Retinal pigment epithelial cell (primary cell): ENCODE results near the gene CELF1.

Experiments used
- DNase-seq: peaks from one replicate; pipeline ENCODE4 v3.0.0-alpha.2; 2010; ENCODE audit warnings: low read depth
- H3K4me3 ChIP-seq: 2 replicates; pipeline ENCODE4 v1.5.1; 2011; ENCODE audit warnings: mild to moderate bottlenecking, low read length, control low read depth, moderate library complexity
- TF ChIP-seq, protein P1 (sequence below): conservative IDR thresholded peaks from 2 replicates; pipeline ENCODE4 v1.5.1; 2011; ENCODE audit warnings: low read depth, low read length, control low read depth, inconsistent platforms

Gene CELF1

DNA sequence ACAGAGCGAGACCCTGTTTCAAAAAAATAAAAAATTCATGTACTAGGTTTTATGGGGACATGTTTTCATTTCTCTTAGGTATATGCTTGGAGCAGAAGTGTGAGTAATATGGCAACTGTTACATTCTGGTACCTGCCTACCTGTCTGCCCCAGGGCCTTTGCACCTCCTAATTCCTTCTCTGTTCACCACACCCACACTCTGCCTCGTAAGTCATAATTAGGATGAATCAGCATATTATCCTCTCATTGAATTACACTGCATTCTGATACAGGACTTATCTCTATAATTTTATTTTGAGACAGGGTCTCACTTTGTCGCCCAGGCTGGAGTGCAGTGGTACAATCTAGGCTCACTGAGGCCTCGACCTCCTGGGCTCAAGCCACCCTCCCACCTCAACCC, 100.9 kb downstream of the CELF1 start:
- TF ChIP-seq, protein P1, sequence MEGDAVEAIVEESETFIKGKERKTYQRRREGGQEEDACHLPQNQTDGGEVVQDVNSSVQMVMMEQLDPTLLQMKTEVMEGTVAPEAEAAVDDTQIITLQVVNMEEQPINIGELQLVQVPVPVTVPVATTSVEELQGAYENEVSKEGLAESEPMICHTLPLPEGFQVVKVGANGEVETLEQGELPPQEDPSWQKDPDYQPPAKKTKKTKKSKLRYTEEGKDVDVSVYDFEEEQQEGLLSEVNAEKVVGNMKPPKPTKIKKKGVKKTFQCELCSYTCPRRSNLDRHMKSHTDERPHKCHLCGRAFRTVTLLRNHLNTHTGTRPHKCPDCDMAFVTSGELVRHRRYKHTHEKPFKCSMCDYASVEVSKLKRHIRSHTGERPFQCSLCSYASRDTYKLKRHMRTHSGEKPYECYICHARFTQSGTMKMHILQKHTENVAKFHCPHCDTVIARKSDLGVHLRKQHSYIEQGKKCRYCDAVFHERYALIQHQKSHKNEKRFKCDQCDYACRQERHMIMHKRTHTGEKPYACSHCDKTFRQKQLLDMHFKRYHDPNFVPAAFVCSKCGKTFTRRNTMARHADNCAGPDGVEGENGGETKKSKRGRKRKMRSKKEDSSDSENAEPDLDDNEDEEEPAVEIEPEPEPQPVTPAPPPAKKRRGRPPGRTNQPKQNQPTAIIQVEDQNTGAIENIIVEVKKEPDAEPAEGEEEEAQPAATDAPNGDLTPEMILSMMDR = no peak
- H3K4me3 ChIP-seq = no peak overlapping the region
- DNase-seq = no peak

DNA sequence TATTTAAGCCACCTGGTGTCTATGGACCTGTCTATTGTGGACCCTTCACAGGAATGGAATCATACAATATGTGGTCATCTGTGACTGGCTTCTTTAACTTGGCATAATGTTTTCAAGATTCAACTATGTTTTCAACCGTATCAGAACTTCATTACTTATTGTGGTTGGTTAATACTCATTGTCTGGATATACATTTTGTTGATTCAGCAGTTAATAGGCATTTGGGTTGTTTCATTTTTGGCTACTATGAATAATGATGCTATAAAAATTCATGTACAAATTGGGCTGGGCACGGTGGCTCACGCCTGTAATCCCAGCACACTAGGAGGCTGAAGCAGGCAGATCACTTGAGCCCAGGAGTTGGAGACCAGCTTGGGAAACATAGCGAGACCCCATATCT, 101.5 kb downstream of the CELF1 start:
- TF ChIP-seq, protein P1 = no peak
- DNase-seq = no peak
- H3K4me3 ChIP-seq = no peak overlapping the region

DNA sequence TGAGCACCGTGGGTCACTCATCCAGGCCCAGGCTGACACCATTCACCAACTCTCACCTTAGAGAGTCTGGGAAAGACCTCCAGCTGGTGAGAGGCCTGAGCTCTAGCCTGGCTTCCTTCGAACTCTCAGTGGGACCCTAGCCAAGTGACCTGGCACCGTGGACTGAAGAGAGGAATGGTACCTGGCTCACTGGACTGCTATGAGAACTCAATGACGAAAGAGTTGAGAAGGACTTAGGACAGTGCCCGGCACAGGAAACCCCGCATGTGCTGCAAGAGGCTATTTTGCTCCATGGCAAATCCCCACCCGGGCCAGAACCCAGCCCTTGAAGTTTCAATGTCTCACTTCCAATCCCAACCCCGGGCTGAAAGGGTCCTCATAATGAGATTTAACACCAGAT, 103.4 kb downstream of the CELF1 start:
- no peak overlapping the region for H3K4me3 ChIP-seq
- TF ChIP-seq, protein P1 = no peak
- DNase-seq = no peak

DNA sequence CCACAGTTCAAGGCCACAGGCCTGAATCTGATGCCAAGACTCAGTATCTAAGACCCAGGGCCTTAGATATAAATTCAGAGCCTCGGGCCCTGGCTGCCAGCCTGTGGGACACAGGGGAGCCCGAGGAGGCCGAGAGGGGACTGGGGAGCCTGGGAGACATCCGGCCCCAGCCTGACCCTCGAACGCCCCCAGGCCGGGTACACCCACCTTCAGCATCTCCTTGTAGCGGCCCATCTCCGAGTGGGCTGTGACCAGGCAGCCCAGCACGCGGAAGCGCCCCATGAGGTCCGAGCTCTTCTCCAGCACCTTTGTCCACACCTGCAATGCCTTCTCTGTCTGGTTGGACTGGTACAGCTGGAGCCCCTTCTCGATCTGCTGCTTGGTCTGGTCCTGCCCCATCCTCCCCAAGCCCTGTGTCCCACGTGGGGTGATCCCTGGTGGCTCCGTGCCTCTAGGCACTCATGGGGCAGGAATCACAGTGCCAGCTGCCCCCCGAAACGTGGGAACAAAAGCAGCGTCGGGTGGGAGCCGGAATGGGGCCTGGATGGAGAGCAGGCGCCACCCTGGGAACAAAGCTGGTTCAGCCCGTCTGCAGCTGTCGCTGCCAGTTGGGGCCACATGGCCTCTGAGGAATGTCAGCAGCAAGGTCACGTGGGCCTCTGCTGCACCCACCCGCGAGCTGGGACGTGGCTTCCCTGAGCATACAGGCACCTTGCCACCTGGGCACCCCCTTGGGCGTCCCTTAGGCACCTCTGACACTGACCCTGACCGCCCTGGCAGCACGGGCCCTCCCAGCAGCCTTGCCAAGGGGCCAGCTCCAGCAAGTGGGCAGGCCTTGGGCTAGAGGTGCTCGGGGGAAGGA, 104.1 kb downstream of the CELF1 start, which contains the start of gene RAPSN:
RAPSN (minus strand) TSS at position 571 of the 862 bp plus-strand sequence; CDS start at position 399, 172 bp downstream.
- DNase-seq = no peak
- TF ChIP-seq, protein P1 = no peak
- H3K4me3 ChIP-seq = no peak within 1 kb of the TSS

DNA sequence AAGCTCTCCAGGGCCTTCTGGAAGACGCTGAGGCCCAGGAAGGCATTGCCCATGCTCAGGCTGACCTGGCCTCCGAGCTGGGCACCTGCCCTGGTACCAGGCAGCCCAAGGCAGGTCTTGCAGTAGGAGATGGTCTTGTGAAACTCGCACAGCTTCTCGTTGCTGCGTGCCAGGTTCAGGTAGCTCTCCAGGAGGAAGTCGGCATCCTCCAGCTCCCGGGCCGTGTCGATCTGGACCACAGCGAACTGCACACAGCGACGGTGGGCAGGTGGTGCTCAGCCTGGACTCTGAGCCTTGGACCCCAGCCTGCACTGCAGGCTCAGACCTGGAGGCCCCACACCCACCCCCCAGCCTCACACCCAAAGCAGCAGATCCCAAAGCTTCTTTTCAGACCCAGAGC, 105.0 kb downstream of the CELF1 start:
- TF ChIP-seq, protein P1 = no peak
- H3K4me3 ChIP-seq = no peak overlapping the region
- DNase-seq = no peak

DNA sequence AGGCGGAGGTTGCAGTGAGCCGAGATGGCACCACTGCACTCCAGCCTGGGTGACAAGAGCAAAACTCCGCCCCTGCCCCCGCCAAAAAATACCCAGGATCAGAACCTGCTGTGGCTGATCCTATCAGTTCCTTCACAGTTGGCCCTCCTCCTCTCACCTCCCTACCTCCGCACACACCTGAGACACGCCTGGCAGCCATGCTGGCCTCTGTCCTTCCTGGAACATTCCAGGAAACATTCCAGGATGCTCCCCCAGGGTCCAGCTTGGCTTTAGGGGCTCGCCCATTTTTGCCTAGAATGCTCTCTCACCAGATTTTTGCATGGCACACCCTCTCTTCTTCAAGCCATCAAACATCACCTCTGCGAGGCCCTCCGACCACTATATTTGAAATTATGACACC, 106.1 kb downstream of the CELF1 start:
- no peak for DNase-seq
- no peak overlapping the region for H3K4me3 ChIP-seq
- TF ChIP-seq, protein P1 = no peak

DNA sequence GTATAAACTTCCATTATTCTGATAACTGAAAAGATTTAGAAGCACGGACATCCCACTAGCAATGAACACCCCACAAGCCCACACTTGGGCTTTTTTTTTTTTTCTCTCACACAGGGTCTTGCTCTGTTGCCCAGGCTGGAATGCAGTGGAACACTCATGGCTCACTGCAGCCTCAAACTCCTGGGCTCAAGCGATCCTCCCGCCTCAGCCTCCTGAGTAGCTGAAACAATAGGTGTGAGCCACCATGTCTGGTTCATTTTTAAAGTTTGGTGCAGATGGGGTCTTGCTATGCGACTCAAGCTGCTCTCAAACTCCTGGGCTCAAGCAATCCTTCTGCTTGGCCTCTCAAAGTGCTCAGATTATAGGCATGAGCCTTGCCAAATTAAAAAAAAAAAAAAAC, 107.1 kb downstream of the CELF1 start:
- H3K4me3 ChIP-seq = no peak overlapping the region
- DNase-seq = no peak
- TF ChIP-seq, protein P1 = no peak
